Gastroesophageal sphincter (tissue), 3 donors: ENCODE results near the gene RUNX2.

Experiments used
- POLR2AphosphoS5 ChIP-seq: sonication (generic); formaldehyde crosslinking; IDR thresholded peaks from one replicate; pipeline ENCODE4 v1.6.1; 2017; ENCODE audit warnings: antibody characterized with exemption
- TF ChIP-seq, protein P1 (sequence below), 4 experiments: fragments of 200-600 bp in 2 of 4; fragments of 450-650 bp in 2 of 4; sonication (generic) in 1 of 4; IDR thresholded peaks; one replicate each; pipeline ENCODE4 v1.5.1; 2017 to 2019; ENCODE audit warnings: antibody characterized with exemption in 4 of 4, mild to moderate bottlenecking in 2 of 4, moderate library complexity in 2 of 4

DNA sequence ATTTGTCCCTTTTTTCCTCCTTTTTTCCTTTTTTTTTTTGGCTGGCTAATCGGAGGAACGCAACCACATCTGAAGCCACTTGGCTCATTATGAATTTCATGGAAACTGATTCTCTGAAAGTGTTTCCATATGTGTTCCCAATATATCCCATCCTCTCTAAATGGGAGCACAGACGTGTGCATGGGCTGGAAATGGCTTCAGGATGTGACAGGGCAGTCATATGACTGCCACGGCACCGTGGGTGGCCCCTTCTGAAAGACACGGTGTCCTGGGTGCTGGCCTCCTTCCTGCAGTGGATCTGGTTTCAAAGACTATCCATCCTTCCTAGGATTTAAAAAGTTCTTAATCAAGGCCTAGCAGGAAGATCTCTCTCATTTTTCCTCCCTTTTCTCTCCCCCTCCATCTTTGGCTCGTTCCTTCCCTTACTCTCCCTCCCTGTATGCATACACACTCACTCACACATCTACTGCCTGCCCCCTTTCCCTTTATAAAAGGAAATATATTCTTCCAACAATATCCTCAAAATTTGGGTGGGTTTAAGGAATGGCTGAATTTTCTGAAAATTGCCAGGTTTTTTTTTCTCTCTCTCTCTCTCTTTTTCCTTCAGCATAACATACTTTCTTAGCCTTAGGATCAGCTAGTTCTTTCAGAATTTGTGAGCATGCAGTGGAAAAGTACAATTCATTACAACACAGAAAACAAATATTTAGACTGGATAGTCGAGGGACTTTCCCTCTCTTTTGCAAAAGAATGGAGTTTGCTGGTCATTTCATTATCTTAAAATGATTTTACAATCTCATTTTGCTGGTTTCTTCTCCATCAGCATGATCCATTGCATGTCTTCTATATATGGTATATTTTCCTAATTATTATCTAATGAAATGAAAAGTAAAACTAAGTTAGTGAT, 210.8 kb downstream of the RUNX2 start:
- TF ChIP-seq, protein P1, sequence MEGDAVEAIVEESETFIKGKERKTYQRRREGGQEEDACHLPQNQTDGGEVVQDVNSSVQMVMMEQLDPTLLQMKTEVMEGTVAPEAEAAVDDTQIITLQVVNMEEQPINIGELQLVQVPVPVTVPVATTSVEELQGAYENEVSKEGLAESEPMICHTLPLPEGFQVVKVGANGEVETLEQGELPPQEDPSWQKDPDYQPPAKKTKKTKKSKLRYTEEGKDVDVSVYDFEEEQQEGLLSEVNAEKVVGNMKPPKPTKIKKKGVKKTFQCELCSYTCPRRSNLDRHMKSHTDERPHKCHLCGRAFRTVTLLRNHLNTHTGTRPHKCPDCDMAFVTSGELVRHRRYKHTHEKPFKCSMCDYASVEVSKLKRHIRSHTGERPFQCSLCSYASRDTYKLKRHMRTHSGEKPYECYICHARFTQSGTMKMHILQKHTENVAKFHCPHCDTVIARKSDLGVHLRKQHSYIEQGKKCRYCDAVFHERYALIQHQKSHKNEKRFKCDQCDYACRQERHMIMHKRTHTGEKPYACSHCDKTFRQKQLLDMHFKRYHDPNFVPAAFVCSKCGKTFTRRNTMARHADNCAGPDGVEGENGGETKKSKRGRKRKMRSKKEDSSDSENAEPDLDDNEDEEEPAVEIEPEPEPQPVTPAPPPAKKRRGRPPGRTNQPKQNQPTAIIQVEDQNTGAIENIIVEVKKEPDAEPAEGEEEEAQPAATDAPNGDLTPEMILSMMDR (IDR thresholded peaks at IDR 0.05), result no peak
- no peak for TF ChIP-seq POLR2AphosphoS5
